Liver (tissue), 9 donors: ENCODE measurements around the gene PPP1R10. TPM values are rescaled to one million over a fixed set of nuclear protein-coding genes. Genes with fewer than 3 reads are reported as not detected.

Experiments
- DNase-seq: peaks from one replicate; pipeline ENCODE4 v3.0.0-alpha.2; 2017; ENCODE audit warnings: low spot score
- H3K27ac ChIP-seq, 2 donors: one replicate each; pipeline ENCODE4 v1.7.0; 2013; ENCODE audit warnings: inconsistent platforms in 2 of 2, low read length in 2 of 2, control low read depth in 1 of 2, low read depth in 1 of 2, mild to moderate bottlenecking in 1 of 2
- H3K27me3 ChIP-seq, 4 donors: one replicate each; pipeline versions ENCODE4 v1.6.1 to v1.7.0; 2013; ENCODE audit warnings: low read length in 3 of 4, inconsistent platforms in 1 of 4, mild to moderate bottlenecking in 1 of 4, moderate library complexity in 1 of 4; ENCODE audit not compliant: control insufficient read depth in 4 of 4, insufficient read depth in 4 of 4
- H3K36me3 ChIP-seq, 4 donors: one replicate each; pipeline versions ENCODE4 v1.6.1 to v1.7.0; 2013; ENCODE audit warnings: low read length in 3 of 4, mild to moderate bottlenecking in 3 of 4, low read depth in 1 of 4, moderate library complexity in 1 of 4; ENCODE audit not compliant: control insufficient read depth in 4 of 4, insufficient read depth in 3 of 4
- H3K4me1 ChIP-seq, 4 donors: one replicate each; pipeline versions ENCODE4 v1.6.1 to v1.7.0; 2013; ENCODE audit warnings: low read length in 3 of 4, mild to moderate bottlenecking in 3 of 4, moderate library complexity in 1 of 4; ENCODE audit not compliant: control insufficient read depth in 4 of 4, insufficient read depth in 4 of 4
- H3K4me3 ChIP-seq, 3 donors: one replicate each; pipeline versions ENCODE4 v1.6.1 to v1.7.0; 2013; ENCODE audit warnings: low read length in 3 of 3, control low read depth in 1 of 3, low read depth in 1 of 3, mild to moderate bottlenecking in 1 of 3
- H3K9ac ChIP-seq, 2 donors: one replicate each; pipeline ENCODE4 v1.7.0; 2013; ENCODE audit warnings: low read length in 2 of 2, mild to moderate bottlenecking in 2 of 2, moderate library complexity in 2 of 2, control low read depth in 1 of 2, low read depth in 1 of 2
- H3K9me3 ChIP-seq, 4 donors: one replicate each; pipeline versions ENCODE4 v1.6.1 to v1.7.0; 2013; ENCODE audit warnings: low read length in 3 of 4; ENCODE audit not compliant: control insufficient read depth in 4 of 4
- ATF3 ChIP-seq: IDR thresholded peaks from 2 replicates; pipeline ENCODE4 v1.6.1; 2016; ENCODE audit warnings: antibody characterized with exemption
- CTCF ChIP-seq: fragments of 150-350 bp; IDR thresholded peaks from 2 replicates; pipeline ENCODE4 v1.5.1; 2017; ENCODE audit warnings: improper control_type of control experiment, low read depth, low read length; ENCODE audit not compliant: missing input control
- EGR1 ChIP-seq, 2 donors: IDR thresholded peaks; 2 replicates each; pipeline ENCODE4 v1.6.1; 2016 to 2018; ENCODE audit warnings: antibody characterized with exemption in 2 of 2, low read depth in 2 of 2
- FOXA1 ChIP-seq: IDR thresholded peaks from 2 replicates; pipeline ENCODE4 v1.6.1; 2016; ENCODE audit warnings: antibody characterized with exemption
- FOXA2 ChIP-seq: IDR thresholded peaks from 2 replicates; pipeline ENCODE4 v1.6.1; 2016; ENCODE audit warnings: antibody characterized with exemption
- GABPA ChIP-seq, 2 donors: IDR thresholded peaks in 1 of 2; conservative IDR thresholded peaks in 1 of 2; 2 replicates each; pipeline ENCODE4 v1.6.1; 2016; ENCODE audit warnings: antibody characterized with exemption in 2 of 2, mild to moderate bottlenecking in 1 of 2, moderate library complexity in 1 of 2
- HNF4A ChIP-seq, 2 donors: conservative IDR thresholded peaks; 2 replicates each; pipeline ENCODE4 v1.6.1; 2016; ENCODE audit warnings: antibody characterized with exemption in 2 of 2, mild to moderate bottlenecking in 2 of 2
- HNF4G ChIP-seq: IDR thresholded peaks from 2 replicates; pipeline ENCODE4 v1.6.1; 2016; ENCODE audit warnings: antibody characterized with exemption
- JUND ChIP-seq, 2 donors: IDR thresholded peaks; 2 replicates each; pipeline ENCODE4 v1.6.1; 2016; ENCODE audit warnings: antibody characterized with exemption in 2 of 2
- MAX ChIP-seq: IDR thresholded peaks from 2 replicates; pipeline ENCODE4 v1.6.1; 2016; ENCODE audit warnings: antibody characterized with exemption
- NR2F2 ChIP-seq: IDR thresholded peaks from 2 replicates; pipeline ENCODE4 v1.6.1; 2016; ENCODE audit warnings: antibody characterized with exemption
- RAD21 ChIP-seq, 2 donors: IDR thresholded peaks; 2 replicates each; pipeline ENCODE4 v1.6.1; 2016; ENCODE audit warnings: antibody characterized with exemption in 2 of 2, mild to moderate bottlenecking in 2 of 2
- REST ChIP-seq: IDR thresholded peaks from 2 replicates; pipeline ENCODE4 v1.6.1; 2016; ENCODE audit warnings: antibody characterized with exemption, mild to moderate bottlenecking
- RXRA ChIP-seq, 2 donors: IDR thresholded peaks; 2 replicates each; pipeline ENCODE4 v1.6.1; 2017 to 2018; ENCODE audit warnings: antibody characterized with exemption in 2 of 2, mild to moderate bottlenecking in 1 of 2
- SP1 ChIP-seq: IDR thresholded peaks from 2 replicates; pipeline ENCODE4 v1.6.1; 2018; ENCODE audit warnings: antibody characterized with exemption, mild to moderate bottlenecking
- TAF1 ChIP-seq: conservative IDR thresholded peaks from 2 replicates; pipeline ENCODE4 v1.6.1; 2016; ENCODE audit warnings: antibody characterized with exemption, mild to moderate bottlenecking
- YY1 ChIP-seq: IDR thresholded peaks from 2 replicates; pipeline ENCODE4 v1.6.1; 2016; ENCODE audit warnings: antibody characterized with exemption, mild to moderate bottlenecking
- ZBTB33 ChIP-seq: IDR thresholded peaks from 2 replicates; pipeline ENCODE4 v1.6.1; 2016; ENCODE audit warnings: antibody characterized with exemption
- WGBS: extraction: QIAGEN DNeasy Blood & Tissue Kit; methylation state at CpG from one replicate; pipeline ENCODE4 v1.1.7; 2013; 5-methylcytosine and 5-hydroxymethylcytosine counted together
- polyA plus RNA-seq, 2 donors: library from polyadenylated mRNA; stranded (reverse) in 1 of 2; unstranded in 1 of 2; fragments of 200-250 nt in 1 of 2; fragments of >200 nt in 1 of 2; fragmentation: Nextera tagmentation in 1 of 2; extraction: Ambion mirVana in 1 of 2; gene quantifications; one replicate each; pipeline versions ENCODE4 v1.2.1 to v1.2.3, GENCODE V29; 2013 to 2015
- total RNA-seq, 2 donors: library from RNA; depleted of rRNA; stranded (reverse); fragments of >200 nt; gene quantifications; one replicate each; pipeline ENCODE4 v1.2.3, GENCODE V29; 2014
- donor health status: healthy.
- donor health status: healthy.
- donor health status: healthy.
- donor health status: healthy.
- donor health status: healthy.

PPP1R10 gene
- total and polyA plus RNA-seq, 4 donors, result 11.1 to 21.1 (median 14.1) TPM

GRCh38 chr6:30601815-30602641 is 15.0 kb downstream of the PPP1R10 start:
- Histone ChIP-seq H3K36me3 (peaks cover 29 to 62% (median 57%) of the 10 kb centered on the region in 4 donors), H3K9ac (no peak overlapping the region), H3K4me3 (no peak overlapping the region), H3K27ac (no peak overlapping the region), H3K4me1 (peaks cover 0 to 4% (median 0%) of the 10 kb centered on the region in 4 donors), H3K27me3 (no peaks in the 10 kb centered on the region), H3K9me3 (no peaks in the 10 kb centered on the region)
- no peak for TF ChIP-seq NR2F2
- TF ChIP-seq RXRA (IDR thresholded peaks at IDR 0.05), result no peak
- no peak for TF ChIP-seq ZBTB33
- TF ChIP-seq REST, result no peak
- TF ChIP-seq CTCF, result no peak
- TF ChIP-seq FOXA2, result no peak
- no peak for TF ChIP-seq YY1
- TF ChIP-seq SP1, result no peak
- TF ChIP-seq RAD21 (IDR thresholded peaks at IDR 0.05), result no peak
- no peak for TF ChIP-seq HNF4G
- no peak for TF ChIP-seq GABPA (IDR thresholded peaks at IDR 0.05 in 1 of 2, conservative IDR thresholded peaks at IDR 0.05 in 1 of 2)
- no peak for TF ChIP-seq JUND (IDR thresholded peaks at IDR 0.05)
- TF ChIP-seq EGR1 (IDR thresholded peaks at IDR 0.05; ENCODE audit: low read depth in 2 of 2), result no peak
- no peak for TF ChIP-seq HNF4A (conservative IDR thresholded peaks at IDR 0.05)
- no peak for TF ChIP-seq MAX
- no peak for TF ChIP-seq FOXA1
- no peak for TF ChIP-seq ATF3
- no peak for TF ChIP-seq TAF1
- WGBS, result 93% methylated on average over 39 of the region's 39 CpGs
- no peak for DNase-seq
